22Rv1 (cell line): ENCODE measurements around the gene MRPL50.
A peak's percentile ranks its signal among the peaks of the same experiment; 100 is the strongest.

Source experiments
- H3K27ac ChIP-seq: fragments of 450-650 bp; 2 replicates; pipeline ENCODE4 v1.5.1; 2017
- CTCF ChIP-seq: fragments of 450-650 bp; IDR thresholded peaks from 2 replicates; pipeline ENCODE4 v1.5.1; 2017; ENCODE audit warnings: mild to moderate bottlenecking
- ZFX ChIP-seq: fragments of 450-650 bp; IDR thresholded peaks from 2 replicates; pipeline ENCODE4 v1.6.1; 2017; ENCODE audit warnings: antibody characterized with exemption, borderline replicate concordance

MRPL50 gene

DNA sequence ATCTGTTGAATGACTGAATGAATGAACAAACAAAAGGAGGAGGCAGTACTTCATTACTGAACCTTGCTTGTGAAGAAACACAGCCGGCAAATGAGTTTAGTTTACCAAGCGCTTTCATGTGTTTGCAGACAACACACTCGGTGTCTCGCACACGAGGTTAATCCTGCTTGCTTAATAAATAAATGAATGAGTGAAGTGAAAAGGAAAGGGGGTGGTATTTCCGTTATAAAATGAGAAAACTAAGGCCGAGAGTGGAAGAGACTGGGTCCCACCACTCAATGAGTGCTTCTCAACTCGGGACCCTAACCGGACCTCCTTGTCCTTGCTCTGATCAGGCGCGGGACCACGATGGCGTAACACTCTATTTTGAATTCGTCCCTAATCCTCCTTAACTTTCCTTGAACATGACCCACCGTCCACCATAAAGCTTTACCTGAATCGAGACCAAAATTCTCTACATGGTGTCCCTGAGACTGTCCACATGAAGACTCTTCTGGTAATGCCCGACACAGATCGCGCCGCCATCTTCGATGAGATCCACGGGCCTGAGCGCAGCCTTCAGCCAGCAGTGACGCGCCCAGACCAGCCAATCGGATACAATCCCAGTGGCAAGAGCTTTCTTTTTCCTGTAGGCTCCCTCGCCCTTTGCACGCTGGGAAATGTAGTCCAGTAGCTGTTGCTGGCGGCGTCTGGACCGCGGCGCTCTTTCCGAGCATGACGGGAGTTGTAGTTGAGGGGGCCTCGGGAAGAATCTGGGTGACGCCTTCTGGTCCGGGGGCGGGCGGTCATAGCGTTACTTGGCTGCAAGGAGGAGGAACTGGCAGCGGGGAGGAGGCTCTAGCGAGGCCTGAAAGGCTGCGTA is at the start of gene MRPL50, which contains the start of gene ZNF189:
MRPL50 (minus strand) TSS at position 551 of the 862 bp plus-strand sequence; CDS start at position 525, 26 bp downstream.
ZNF189 (plus strand) TSS at position 784 of the 862 bp plus-strand sequence. CDS start 306 bp downstream, outside the sequence.
- TF ChIP-seq CTCF (no peak), ZFX (no peak)
- peak within 1 kb of the TSS; percentile 72 for H3K27ac ChIP-seq

DNA sequence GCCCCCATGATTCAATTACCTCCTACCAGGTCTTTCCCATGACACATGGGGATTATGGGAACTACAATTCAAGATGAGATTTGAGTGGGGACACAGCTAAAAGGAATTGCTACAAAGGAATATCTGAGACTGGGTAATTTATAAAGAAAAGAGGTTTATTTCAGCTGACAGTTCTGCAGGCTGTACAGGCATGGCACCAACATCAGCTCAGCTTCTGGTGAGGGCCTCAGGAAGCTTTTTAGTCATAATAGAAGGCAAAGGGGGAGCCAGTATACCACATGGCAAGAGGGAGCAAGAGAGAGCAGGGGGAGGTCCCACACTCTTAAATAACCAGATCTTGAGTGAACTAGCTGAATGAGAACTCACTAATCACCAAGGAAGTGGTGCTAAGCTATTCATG is 48.3 kb upstream of the MRPL50 start:
- TF ChIP-seq ZFX (no peak), CTCF (no peak)

DNA sequence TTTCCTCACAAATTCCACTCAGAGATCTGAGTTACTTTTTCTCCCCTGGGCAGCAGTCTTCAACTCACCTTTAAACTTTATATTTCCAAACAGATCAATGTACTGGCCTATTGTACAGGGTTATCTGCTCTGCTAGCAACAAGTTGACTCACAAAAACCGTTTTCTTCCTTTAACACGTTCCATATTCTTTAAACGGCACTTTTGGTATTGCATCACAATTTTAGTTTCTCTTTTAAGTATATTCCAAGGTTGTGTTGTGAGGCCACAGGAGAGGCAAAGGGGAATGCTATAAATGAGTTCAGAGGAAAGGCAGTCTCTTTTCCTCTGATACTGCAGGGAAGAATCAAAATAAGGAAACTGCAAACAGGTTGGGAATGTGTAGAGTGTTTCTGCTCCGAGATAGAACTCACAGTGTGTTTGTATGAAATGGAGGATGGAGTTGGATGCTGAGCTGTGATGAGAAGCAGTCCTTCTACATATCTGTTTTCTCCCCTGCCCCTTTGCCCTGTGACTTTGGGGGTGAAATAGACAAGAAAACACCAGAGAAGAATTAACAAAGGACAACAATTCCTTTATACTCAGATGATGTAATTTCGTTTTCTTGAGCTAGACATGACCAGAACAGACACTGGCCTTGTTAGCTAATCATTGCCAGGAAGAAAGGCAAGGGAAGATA is 47.1 kb upstream of the MRPL50 start:
- TF ChIP-seq CTCF: no peak
- no peak for TF ChIP-seq ZFX
- no peak overlapping the region for H3K27ac ChIP-seq

More for the DNA sequence above, 48.3 kb upstream of the MRPL50 start:
- H3K27ac ChIP-seq: no peak overlapping the region

DNA sequence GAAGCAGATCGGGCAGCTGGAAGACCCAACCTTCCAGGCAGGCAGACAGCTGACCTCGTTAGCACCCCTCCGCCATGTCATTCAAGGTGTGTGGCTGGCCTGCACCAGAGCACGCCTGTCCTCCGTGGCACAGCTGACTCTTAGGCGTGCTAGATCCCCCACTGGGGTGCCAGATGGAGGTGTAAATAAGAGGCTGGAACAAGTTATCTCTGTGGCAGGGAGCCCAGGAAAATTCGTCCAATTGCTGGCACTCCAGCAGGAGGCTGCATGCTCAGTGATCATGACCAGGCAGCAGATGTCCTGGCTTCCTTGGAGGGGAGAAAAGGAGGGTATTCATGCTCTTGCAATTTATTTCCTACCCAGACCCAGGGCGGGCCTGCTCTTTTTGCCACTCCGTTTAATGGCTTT is 45.0 kb upstream of the MRPL50 start:
- H3K27ac ChIP-seq: no peak overlapping the region
- no peak for TF ChIP-seq CTCF
- no peak for TF ChIP-seq ZFX

- no peak for TF ChIP-seq CTCF
- TF ChIP-seq ZFX: no peak
- no peak overlapping the region for H3K27ac ChIP-seq
Observed at GRCh38 chr9:101442736-101443135, 44.3 kb upstream of the MRPL50 start.

DNA sequence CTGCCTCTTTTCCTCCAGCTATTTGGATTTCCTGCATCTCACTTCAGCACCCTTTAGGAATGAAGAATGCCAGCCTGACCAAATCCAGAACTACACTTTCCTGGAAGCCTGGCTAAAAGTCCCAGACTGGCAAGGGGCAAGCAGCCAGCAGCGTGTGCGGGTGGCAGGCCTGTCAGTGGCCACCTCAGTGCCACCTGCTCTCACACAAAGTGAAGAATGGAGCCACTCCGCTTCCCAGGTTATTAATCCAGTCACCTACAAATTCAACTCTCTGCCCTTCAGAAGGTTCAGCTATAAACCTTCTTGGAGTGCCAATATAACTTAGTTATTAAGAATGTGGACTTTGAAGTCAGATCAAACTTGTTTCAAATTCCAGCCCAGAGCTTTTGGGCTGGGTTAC is 43.9 kb upstream of the MRPL50 start:
- TF ChIP-seq ZFX: no peak
- TF ChIP-seq CTCF: no peak
- H3K27ac ChIP-seq: no peak overlapping the region
